ENCODE results near the gene SMARCE1.
"Not testable (repeated sequence)": the region's sequence is repeated elsewhere in the genome, so short reads cannot be mapped to it uniquely, and the experiment has no call there.

- TF ChIP-seq CTCF, EP300, POLR2A (IDR thresholded peaks at IDR 0.05): not testable (repeated sequence)
Measured at GRCh38 chr17:40584950-40585349, 62.7 kb downstream of the SMARCE1 start.

Measured in ovary (tissue), 3 donors.